ENCODE results near the gene TTC21B. TPM values are rescaled to one million over a fixed set of nuclear protein-coding genes. Genes with fewer than 3 reads are reported as not detected.

TTC21B gene
- total and polyA plus RNA-seq, 10 of the 15 experiments (the other 5 are each of a cell fraction or from before 2014, with no cell fraction given): 2.7 to 22.4 (median 11.3) TPM

- ChIA-PET SMC1A (ENCODE audit: uncharacterized antibody, unreplicated experiment) (interaction anchor here (0.7 to 1.7 kb wide), 5 partner anchors 86 to 464 kb away, joined by 3 to 4 read pairs (median 3); no protein-coding TSS in a partner anchor), CTCF (interaction anchor here (1.0 to 1.8 kb wide), 4 partner anchors 170 to 479 kb away, joined by 3 to 9 read pairs (median 4); no protein-coding TSS in a partner anchor), RAD21 (ENCODE audit: unreplicated experiment) (interaction anchor here (0.7 kb wide), 1 partner anchor 687 kb away, joined by 3 read pairs; no protein-coding TSS in a partner anchor), POLR2A (interaction anchor here (0.7 kb wide), 1 partner anchor 363 kb away, joined by 4 read pairs; no protein-coding TSS in a partner anchor)
- no peaks in the 10 kb centered on the region for H3K27me3 ChIP-seq (replicated peaks in 1 of 2; ENCODE audit: control insufficient read depth in 2 of 2, insufficient read depth in 2 of 2, low read length in 1 of 2)
- no peak overlapping the region for H3K4me3 ChIP-seq
- intact Hi-C loops (cut with micrococcal nuclease; ENCODE audit: unreplicated experiment): loop anchor here (5.0 to 10.0 kb wide), 4 partner anchors 78 to 306 kb away; partner anchors contain the start of gene GALNT3
- TF ChIP-seq PKNOX1 (IDR thresholded peaks at IDR 0.05) (no peak), CBX5 (IDR thresholded peaks at IDR 0.05; ENCODE audit: low read depth) (no peak), HDAC6 (IDR thresholded peaks at IDR 0.05; ENCODE audit: unreplicated experiment) (no peak), SRF (IDR thresholded peaks at IDR 0.05; ENCODE audit: low read depth in 2 of 2, low read length in 2 of 2) (no peak), BHLHE40 (IDR thresholded peaks at IDR 0.05; ENCODE audit: borderline replicate concordance in 1 of 2, low read depth in 2 of 2, low read length in 1 of 2) (no peak), RBBP5 (conservative IDR thresholded peaks at IDR 0.05) (no peak), NBN (IDR thresholded peaks at IDR 0.05) (no peak), NRF1 (conservative IDR thresholded peaks at IDR 0.05; ENCODE audit: low read depth, low read length) (no peak), CEBPB (IDR thresholded peaks at IDR 0.05; ENCODE audit: borderline replicate concordance in 1 of 2, low read depth in 2 of 2, low read length in 2 of 2) (no peak), ZNF384 (IDR thresholded peaks at IDR 0.05; ENCODE audit: borderline replicate concordance, low read depth, low read length) (no peak), PAX5 (IDR thresholded peaks at IDR 0.05; ENCODE audit: borderline replicate concordance, low read depth, low read length) (no peak), MTA3 (IDR thresholded peaks at IDR 0.05; ENCODE audit: borderline replicate concordance, low read length) (no peak), TCF3 (IDR thresholded peaks at IDR 0.05; ENCODE audit: borderline replicate concordance, insufficient read depth, low read depth, low read length) (no peak), HSF1 (IDR thresholded peaks at IDR 0.05; ENCODE audit: low read depth, low read length) (no peak), MYC (IDR thresholded peaks at IDR 0.05; ENCODE audit: insufficient read depth, insufficient read length, insufficient replicate concordance, low read length, severe bottlenecking) (no peak), EED (IDR thresholded peaks at IDR 0.05; ENCODE audit: low read depth) (no peak)
- no peaks in the 10 kb centered on the region for H3K4me1 ChIP-seq (ENCODE audit: control insufficient read depth, insufficient read depth, low read length)
- H3K27ac ChIP-seq (ENCODE audit: control insufficient read depth, insufficient read depth): no peak overlapping the region
- in situ Hi-C loops (cut with MboI): loop anchor here (5.0 kb wide), 1 partner anchor 468 kb away; no protein-coding TSS in a partner anchor
- no peak for DNase-seq (ENCODE audit: low read depth, low spot score)
- H3K79me2 ChIP-seq (ENCODE audit: control insufficient read depth, insufficient read depth, low read length): no peaks in the 10 kb centered on the region
- no peak overlapping the region for H3K4me2 ChIP-seq (ENCODE audit: control insufficient read depth, insufficient read depth)
- no peak overlapping the region for H2AFZ ChIP-seq (ENCODE audit: control insufficient read depth, low read depth, low read length)
- no peaks in the 10 kb centered on the region for H3K36me3 ChIP-seq (ENCODE audit: control insufficient read depth in 2 of 2, insufficient read depth in 2 of 2, low read length in 1 of 2)
- ATAC-seq: no peak
- H4K20me1 ChIP-seq (ENCODE audit: control insufficient read depth, insufficient read depth): no peaks in the 10 kb centered on the region
- FAIRE-seq: no peak
- no TSS peak for BruUV-seq (replicated peaks)
- 88% methylated on average over 6 of the region's 6 CpGs for WGBS (ENCODE audit: insufficient coverage, insufficient replicate concordance, low lambda C conversion rate, missing lambda C conversion rate)
- H3K9me3 ChIP-seq (replicated peaks; ENCODE audit: control insufficient read depth, insufficient read depth, low read length): no peaks in the 10 kb centered on the region
- no peak overlapping the region for H3K9ac ChIP-seq (ENCODE audit: control insufficient read depth, insufficient read depth, low read length)
Observed at GRCh38 chr2:165870346-165870745, 83.2 kb downstream of the TTC21B start.

Measured in GM12878 (cell line).